ENCODE data around the gene SLC16A8.

Gene SLC16A8

DNA sequence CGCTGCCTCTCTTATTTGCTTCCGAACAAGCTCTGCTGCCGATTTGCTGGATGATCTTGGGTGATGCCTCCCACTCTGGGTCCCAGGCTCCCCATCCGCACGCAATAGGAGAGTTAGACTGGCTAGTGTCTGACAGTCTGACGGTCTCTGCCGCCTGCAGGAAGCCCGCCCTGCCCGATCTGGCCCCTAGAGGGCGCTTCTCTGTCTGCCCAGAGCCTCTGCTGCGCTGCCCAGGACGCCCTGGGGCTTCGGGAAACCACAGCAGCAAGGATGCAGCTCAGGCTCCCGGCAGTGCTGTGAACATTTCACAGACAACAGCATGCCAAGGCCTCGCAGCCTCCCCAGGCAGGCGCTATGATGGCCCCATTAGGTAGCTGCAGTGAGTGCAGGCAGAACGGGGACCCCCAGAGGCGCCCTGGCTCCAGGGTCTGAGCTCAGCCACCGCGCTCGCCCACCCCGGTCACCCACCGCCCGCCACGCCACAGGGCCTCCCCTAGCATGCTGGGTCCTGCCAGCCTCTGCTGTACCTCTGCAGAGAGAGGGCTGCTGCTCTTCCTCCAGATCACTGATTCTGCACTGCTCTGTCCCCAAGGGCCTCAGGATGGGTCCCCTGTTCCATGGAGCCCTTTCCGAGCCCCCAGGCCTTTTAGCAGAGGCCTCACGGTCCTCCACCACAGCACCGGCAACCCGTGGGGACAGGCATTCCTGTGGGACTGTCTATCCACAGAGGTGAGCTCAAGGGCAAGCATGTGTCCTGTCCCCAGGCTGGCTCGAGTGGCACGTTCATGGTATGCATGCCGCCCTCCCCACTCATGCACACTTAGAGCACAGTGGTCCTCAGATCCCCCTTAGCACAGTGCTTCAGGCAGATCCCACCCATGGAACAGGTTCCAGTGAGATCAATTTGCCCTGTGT, 30.8 kb upstream of the SLC16A8 start (continued):
- TF ChIP-seq, protein P1, sequence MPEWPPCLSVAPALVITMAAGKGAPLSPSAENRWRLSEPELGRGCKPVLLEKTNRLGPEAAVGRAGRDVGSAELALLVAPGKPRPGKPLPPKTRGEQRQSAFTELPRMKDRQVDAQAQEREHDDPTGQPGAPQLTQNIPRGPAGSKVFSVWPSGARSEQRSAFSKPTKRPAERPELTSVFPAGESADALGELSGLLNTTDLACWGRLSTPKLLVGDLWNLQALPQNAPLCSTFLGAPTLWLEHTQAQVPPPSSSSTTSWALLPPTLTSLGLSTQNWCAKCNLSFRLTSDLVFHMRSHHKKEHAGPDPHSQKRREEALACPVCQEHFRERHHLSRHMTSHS (tag by site-specific recombination; IDR thresholded peaks at IDR 0.05), result no peak
- TF ChIP-seq, protein P2, sequence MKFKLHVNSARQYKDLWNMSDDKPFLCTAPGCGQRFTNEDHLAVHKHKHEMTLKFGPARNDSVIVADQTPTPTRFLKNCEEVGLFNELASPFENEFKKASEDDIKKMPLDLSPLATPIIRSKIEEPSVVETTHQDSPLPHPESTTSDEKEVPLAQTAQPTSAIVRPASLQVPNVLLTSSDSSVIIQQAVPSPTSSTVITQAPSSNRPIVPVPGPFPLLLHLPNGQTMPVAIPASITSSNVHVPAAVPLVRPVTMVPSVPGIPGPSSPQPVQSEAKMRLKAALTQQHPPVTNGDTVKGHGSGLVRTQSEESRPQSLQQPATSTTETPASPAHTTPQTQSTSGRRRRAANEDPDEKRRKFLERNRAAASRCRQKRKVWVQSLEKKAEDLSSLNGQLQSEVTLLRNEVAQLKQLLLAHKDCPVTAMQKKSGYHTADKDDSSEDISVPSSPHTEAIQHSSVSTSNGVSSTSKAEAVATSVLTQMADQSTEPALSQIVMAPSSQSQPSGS (tag by site-specific recombination; IDR thresholded peaks at IDR 0.05; ENCODE audit: low read depth), result no peak
- peak; percentile 90 for TF ChIP-seq ZIC2 (tag by site-specific recombination; IDR thresholded peaks at IDR 0.05)
- peak; percentile 50 for TF ChIP-seq ZNF654 (tag by site-specific recombination; IDR thresholded peaks at IDR 0.05; ENCODE audit: low read depth)
- no peak for TF ChIP-seq ZNF366 (tag by site-specific recombination; conservative IDR thresholded peaks at IDR 0.05)
- TF ChIP-seq ZNF660 (tag by site-specific recombination; IDR thresholded peaks at IDR 0.05), result 0 out of 2 replicates have a peak, but pooled peaks have one; percentile 33
- TF ChIP-seq, protein P3, sequence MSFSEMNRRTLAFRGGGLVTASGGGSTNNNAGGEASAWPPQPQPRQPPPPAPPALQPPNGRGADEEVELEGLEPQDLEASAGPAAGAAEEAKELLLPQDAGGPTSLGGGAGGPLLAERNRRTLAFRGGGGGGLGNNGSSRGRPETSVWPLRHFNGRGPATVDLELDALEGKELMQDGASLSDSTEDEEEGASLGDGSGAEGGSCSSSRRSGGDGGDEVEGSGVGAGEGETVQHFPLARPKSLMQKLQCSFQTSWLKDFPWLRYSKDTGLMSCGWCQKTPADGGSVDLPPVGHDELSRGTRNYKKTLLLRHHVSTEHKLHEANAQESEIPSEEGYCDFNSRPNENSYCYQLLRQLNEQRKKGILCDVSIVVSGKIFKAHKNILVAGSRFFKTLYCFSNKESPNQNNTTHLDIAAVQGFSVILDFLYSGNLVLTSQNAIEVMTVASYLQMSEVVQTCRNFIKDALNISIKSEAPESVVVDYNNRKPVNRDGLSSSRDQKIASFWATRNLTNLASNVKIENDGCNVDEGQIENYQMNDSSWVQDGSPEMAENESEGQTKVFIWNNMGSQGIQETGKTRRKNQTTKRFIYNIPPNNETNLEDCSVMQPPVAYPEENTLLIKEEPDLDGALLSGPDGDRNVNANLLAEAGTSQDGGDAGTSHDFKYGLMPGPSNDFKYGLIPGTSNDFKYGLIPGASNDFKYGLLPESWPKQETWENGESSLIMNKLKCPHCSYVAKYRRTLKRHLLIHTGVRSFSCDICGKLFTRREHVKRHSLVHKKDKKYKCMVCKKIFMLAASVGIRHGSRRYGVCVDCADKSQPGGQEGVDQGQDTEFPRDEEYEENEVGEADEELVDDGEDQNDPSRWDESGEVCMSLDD (tag by site-specific recombination; IDR thresholded peaks at IDR 0.05), result no peak
- TF ChIP-seq SP2 (tag by site-specific recombination; IDR thresholded peaks at IDR 0.05), result no peak
- peak; percentile 29; the same call in 1 of the 2 replicates for TF ChIP-seq KLF8 (tag by site-specific recombination; IDR thresholded peaks at IDR 0.05)
- TF ChIP-seq ZNF623 (tag by site-specific recombination; IDR thresholded peaks at IDR 0.05), result no peak
- no peak for TF ChIP-seq ZNF311 (tag by site-specific recombination; IDR thresholded peaks at IDR 0.05; ENCODE audit: borderline replicate concordance)
- TF ChIP-seq ZNF626 (tag by site-specific recombination; IDR thresholded peaks at IDR 0.05), result no peak
- no peak for TF ChIP-seq ZNF423 (tag by site-specific recombination; IDR thresholded peaks at IDR 0.05)
- no peak for TF ChIP-seq GLIS2 (tag by site-specific recombination; IDR thresholded peaks at IDR 0.05)
- TF ChIP-seq SCRT1 (tag by site-specific recombination; IDR thresholded peaks at IDR 0.05; ENCODE audit: borderline replicate concordance), result no peak
- TF ChIP-seq ZBTB1 (tag by site-specific recombination; IDR thresholded peaks at IDR 0.05), result no peak
- TF ChIP-seq, protein P4, sequence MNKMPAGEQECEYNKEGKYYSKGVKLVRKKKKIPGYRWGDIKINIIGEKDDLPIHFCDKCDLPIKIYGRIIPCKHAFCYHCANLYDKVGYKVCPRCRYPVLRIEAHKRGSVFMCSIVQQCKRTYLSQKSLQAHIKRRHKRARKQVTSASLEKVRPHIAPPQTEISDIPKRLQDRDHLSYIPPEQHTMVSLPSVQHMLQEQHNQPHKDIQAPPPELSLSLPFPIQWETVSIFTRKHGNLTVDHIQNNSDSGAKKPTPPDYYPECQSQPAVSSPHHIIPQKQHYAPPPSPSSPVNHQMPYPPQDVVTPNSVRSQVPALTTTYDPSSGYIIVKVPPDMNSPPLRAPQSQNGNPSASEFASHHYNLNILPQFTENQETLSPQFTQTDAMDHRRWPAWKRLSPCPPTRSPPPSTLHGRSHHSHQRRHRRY (tag by site-specific recombination; IDR thresholded peaks at IDR 0.05), result no peak
- TF ChIP-seq ZNF549 (tag by site-specific recombination; IDR thresholded peaks at IDR 0.05), result no peak

DNA sequence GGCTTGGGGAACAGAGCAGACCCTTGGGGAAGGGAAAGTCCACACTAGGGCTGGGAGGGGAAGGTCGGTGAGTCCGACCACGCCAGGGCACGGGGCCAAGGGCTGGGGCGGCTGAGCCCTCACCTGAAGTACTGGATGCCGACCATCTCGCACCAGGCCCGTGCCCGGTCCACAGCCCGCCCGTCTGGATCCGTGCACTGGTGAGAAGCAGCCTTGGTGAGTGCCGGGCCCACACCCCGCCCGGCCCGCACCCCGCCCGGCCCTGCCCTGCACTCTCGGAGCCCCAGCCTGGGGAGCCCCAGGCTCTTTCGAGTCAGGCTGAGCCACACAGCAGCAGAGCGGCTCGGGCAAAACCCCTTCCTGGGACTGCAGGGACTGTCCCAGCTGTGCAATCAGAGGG, 28.4 kb upstream of the SLC16A8 start:
- H3K4me1 ChIP-seq (ENCODE audit: control insufficient read depth, insufficient read depth, low read length), result no peaks in the 10 kb centered on the region; the same call in 1 of the 2 replicates
- H3K9me3 ChIP-seq (ENCODE audit: control insufficient read depth, insufficient read depth, low read depth, low read length), result no peaks in the 10 kb centered on the region
- ChIA-PET CTCF (interaction anchor here (0.7 to 4.5 kb wide), 4 partner anchors 11 to 60 kb away, joined by 3 to 29 read pairs (median 4); no protein-coding TSS in a partner anchor), POLR2A (no interaction called here)
- peak; percentile 84 for TF ChIP-seq KLF1 (tag by site-specific recombination; IDR thresholded peaks at IDR 0.05)
- TF ChIP-seq, protein P5, sequence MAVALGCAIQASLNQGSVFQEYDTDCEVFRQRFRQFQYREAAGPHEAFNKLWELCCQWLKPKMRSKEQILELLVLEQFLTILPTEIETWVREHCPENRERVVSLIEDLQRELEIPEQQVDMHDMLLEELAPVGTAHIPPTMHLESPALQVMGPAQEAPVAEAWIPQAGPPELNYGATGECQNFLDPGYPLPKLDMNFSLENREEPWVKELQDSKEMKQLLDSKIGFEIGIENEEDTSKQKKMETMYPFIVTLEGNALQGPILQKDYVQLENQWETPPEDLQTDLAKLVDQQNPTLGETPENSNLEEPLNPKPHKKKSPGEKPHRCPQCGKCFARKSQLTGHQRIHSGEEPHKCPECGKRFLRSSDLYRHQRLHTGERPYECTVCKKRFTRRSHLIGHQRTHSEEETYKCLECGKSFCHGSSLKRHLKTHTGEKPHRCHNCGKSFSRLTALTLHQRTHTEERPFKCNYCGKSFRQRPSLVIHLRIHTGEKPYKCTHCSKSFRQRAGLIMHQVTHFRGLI (tag by site-specific recombination; IDR thresholded peaks at IDR 0.05), result no peak
- no peak for TF ChIP-seq HOXA7 (CRISPR knock-in tag; IDR thresholded peaks at IDR 0.05; ENCODE audit: borderline replicate concordance)
- no peak overlapping the region for H3K27ac ChIP-seq (ENCODE audit: extremely low read depth, low read depth, low read length)
- peaks cover 0 to 13% of the 10 kb centered on the region in 2 experiments; a peak in 1 of 3 replicates for H3K36me3 ChIP-seq (ENCODE audit: control insufficient read depth in 2 of 2, insufficient read depth in 1 of 2, low read length in 2 of 2)
- no peak overlapping the region for H3K4me3 ChIP-seq (ENCODE audit: low read depth, low read length)

All from HEK293 (cell line).